GF-D8 (cell line): ENCODE data around the gene RASSF5.

Experiments used
- DNase-seq: peaks from one replicate; lab custom pipeline; 2025; lab: John Stamatoyannopoulos, UW

The RASSF5 gene

DNA sequence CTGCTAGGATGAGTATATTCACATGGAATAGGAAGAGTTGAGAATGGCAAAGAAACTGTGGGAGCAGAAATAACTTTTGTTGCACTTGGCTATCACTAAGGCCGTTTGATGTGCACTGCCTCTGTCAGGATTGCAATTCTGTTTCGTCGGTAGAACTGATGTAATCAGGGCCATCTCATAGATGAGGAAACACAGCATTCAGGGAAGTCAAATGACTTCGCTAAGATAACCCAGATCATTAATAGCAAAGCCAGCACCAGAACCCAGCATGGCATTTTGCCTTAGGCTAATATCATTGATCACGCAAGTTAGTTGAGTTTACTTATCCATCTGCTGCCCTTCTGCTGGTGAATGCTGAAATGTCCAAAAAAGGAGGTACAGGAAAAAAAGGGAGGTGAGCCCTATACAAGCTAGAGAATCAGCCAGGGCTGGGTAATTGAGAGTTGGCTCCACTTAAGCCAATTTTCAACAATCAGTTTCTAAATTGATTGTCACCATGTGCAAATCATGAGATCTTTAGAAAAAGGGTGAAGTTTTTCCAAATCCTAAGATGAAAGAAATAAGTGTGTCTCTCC is 7.6 kb downstream of the RASSF5 start:
- DNase-seq = no peak

DNA sequence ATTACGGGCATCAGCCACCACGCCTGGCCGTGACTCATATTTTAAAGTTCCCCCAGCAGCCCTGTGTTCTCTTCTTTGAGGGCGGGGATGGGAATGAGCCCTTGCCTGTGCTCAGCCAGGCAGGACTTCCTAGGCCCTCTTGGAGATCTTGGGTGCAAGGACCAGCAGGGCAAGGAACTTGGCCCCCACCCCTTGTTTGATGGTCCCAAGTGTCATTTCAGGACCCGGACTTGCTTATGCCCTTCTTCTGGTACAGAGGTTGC is 9.3 kb downstream of the RASSF5 start:
- no peak for DNase-seq

DNA sequence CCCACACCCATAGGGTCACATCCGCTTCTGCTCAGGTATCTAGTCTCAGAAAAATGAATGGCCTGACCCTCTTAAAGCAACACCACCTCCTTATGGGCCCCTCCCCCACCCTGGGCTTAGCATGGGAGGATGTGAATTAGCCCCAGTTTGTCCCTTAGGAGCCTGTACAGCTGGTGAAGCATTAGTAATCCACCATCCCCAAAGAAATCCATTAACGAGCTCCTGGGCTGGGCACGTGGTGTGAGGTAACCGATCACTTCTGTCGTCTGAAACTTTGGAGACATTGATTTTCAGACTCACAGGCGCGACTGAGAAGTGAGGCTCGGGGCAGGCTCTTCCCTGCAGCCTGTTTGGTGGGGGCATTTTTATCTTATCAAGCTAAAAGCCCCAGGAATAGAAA is 10.5 kb downstream of the RASSF5 start:
- no peak for DNase-seq

- DNase-seq = no peak
Measured at GRCh38 chr1:206518206-206518605, 10.9 kb downstream of the RASSF5 start.

DNA sequence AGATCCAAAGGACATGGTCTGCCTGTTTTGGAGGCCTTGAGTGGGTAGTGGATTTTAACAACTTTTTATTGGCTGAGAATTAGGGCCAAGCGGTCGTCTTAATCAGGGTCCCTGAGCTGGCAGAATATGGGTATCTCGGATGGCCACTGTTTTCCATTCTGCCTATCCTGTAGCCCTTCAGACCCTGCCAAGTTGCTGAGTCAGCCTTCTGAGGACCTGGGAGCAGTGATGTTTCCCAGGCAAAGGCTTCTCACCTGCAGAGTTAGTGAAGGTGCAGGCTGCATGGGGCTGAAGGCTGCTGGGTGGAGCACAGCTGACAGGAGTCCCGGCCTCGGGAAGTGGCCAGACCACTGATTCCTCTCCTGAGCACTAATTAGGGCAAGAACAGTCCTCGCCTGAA is 11.4 kb downstream of the RASSF5 start:
- DNase-seq = no peak

DNA sequence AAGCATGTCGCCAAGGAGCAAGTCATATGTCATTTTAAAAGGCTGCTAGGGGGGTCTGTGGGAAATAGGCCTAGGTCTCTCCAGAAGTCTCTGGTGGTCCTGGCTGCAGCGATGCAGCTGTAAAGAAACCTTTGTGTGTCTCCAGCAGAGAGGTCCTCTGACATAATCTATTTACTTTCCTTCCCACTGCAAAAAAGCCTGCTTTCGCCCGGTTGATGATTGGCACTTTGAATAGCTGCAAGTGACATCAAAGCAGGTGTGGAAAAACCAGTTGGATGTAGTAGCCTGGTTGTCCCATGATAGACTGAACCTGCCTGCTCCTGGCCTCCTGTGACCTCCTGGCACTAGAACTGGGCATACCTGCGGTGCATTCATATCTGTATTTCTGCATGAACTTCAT is 13.8 kb downstream of the RASSF5 start:
- DNase-seq = no peak

GRCh38 chr1:206521694-206522402 is 14.5 kb downstream of the RASSF5 start:
- no peak for DNase-seq

DNA sequence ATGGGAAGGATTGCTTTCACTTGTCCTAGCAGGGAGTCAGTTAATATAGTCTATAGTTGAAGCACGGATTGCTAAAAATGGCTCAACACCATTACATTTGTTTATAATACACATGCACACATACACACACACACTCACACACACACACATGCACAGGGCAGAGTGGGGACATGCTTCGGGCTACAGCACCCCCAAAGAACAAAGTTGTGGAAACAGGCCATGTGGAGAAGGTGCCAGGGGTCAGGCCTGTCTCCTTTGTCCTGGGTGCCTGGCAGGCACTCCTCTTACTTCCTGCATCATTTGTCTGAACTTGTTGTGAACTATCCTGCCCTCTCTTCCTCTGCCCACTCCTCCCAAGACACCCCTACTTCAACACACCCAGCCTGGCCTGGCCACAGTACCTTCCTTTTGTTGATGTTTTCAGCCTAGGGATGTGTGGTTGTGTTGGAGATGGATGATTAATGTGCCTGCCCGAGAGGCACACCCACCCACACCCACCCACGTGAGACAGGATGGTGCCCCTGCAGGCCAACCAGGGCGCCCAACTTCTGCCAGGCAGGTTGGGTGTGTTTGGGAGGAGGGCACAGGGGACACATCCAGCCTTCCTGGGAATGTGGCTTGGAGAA is 17.5 kb downstream of the RASSF5 start:
- DNase-seq = no peak

DNA sequence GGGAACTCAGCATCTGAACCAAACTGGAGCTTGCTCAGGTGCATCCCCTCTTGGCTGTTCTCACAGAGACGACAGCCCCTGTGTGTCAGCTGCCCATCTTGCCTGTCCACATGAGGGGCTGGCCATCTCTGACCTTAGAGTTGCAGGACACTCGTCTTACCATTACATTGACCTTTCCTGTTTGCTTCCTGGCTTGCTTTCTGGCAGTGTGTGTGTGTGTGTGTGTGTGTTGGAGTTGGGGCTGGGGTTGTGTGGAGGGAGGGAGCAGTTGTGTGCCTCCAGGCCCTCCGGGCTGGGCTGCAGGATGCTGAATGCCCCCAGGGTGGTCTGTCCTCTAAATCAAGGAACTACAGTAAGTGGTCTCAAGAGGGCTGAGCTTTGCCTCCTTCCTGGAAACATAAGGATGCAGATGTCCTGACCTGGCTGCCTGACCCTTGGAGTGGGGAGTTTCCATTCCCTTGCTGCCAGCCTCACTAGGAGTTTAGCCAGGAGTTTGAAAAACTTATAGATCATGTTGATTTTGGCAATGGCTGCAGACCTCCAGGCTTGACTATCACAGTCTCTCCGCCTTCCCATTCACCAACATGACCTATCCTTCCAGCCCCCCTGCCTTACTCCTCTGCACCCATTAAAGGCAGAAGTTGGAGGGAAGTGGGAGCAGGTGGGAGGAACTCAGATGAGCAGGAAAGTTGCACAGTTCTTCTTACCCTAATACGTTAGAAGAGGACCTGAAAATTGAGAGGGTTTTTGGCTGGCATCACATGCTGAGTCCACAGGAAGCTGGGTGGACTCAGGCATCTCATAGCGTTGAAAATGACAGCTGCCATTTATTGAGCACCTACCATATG is 19.0 kb downstream of the RASSF5 start:
- no peak for DNase-seq

DNA sequence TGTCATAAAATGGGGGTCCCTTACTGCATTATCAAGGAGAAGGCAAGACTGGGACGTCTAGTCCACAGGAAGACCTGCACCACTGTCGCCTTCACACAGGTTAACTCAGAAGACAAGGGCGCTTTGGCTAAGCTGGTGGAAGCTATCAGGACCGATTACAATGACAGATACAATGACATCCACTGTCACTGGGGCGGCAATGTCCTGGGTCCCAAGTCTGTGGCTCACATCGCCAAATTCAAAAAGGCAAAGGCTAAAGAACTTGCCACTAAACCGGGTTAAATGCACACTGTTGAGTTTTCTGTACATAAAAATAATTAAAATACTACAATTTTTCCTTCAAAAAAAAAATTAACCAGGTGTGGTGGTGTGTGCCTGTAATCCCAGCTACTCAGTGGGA is 22.1 kb downstream of the RASSF5 start:
- DNase-seq = no peak

DNA sequence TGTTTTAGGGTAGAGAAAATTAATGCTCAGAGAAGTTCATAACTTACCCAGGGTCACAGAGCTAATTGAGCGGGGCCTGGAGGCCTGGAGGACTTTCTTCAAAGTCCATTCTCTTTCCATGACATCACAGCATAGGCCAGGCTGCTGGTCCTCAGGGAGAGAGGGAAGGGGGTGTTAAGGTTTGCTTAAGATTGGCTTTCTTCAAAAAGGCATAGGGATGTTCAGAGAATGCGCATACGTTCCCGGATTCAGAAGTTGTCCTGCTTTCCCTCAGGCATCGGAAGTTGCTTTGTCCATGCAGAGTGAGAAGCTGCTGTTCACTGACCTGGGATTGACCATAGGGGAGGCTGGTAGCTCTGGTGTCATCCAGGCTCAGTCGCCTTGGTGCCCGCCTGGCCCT is 25.0 kb downstream of the RASSF5 start:
- DNase-seq = no peak

- DNase-seq = no peak
Measured at GRCh38 chr1:206534552-206534951, 27.2 kb downstream of the RASSF5 start.

- DNase-seq = no peak
Measured at GRCh38 chr1:206535853-206536188, 28.5 kb downstream of the RASSF5 start.

GRCh38 chr1:206537141-206537540 is 29.8 kb downstream of the RASSF5 start:
- no peak for DNase-seq

DNA sequence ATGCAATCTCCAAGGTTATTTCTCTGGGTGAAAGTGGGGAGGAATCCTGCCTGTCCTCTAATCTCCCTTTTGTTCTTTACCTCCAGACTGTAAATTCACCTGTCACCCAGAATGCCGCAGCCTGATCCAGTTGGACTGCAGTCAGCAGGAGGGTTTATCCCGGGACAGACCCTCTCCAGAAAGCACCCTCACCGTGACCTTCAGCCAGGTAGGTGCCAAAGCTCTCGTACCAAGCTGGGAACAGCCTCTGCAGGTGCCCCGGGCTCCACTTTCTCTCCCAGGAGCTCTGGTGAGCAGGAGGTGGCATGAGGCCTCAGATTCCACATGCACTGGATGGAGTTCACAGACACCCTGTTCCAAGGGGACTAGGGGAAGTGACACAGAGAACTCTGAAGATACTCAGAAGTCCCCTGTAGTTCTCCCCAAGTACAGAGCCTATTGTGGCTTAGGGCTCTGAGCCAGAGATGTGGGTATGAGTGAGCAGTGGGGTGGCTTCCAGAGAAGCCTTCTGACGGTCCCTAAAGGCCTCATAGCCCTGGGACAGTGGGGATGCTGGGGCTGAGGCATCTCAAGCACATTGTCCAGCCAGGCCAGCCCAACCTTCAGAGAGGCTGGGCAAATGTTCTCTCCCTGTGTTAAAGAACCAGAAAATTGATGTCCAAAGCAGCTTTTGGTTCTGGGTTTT is 30.9 kb downstream of the RASSF5 start:
- DNase-seq = no peak

- no peak for DNase-seq
Measured at GRCh38 chr1:206538901-206539640, 31.7 kb downstream of the RASSF5 start.

DNA sequence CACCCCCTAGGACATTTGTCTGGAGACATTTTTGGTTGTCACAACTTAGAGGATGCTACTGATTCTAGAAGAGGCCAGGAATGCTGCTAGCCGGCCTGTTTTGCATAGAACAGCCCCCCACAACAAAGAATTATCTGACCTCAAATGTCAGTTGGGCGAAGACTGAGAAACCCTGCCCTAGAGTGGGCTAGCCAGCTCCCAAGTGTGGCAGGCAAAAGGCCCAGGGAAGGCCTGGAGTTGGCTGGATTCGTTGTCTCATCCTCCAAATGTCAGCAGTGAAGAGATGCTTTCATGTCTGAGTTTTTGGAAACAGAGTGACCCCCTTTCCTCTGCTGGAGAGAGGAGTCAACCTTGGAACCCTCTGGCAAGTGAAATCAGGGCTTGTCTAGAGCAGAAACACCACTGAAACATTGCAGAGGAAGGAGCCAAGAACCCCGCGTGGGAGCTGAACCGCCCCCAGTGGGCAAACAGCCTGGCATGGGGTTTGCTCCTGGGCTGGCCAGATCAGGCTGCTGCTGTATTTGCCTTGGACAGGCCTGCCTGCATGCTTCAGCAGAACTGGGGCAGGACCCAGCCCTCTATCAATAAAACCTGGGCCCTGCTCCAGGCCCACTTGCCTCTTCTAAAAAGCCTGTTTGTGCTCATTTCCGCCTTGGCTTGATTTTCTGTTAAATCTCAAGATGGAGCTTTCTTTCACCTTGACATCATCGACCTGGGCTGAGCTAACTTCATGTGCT is 32.9 kb downstream of the RASSF5 start:
- no peak for DNase-seq

- no peak for DNase-seq
Measured at GRCh38 chr1:206541236-206541833, 34.0 kb downstream of the RASSF5 start.

DNA sequence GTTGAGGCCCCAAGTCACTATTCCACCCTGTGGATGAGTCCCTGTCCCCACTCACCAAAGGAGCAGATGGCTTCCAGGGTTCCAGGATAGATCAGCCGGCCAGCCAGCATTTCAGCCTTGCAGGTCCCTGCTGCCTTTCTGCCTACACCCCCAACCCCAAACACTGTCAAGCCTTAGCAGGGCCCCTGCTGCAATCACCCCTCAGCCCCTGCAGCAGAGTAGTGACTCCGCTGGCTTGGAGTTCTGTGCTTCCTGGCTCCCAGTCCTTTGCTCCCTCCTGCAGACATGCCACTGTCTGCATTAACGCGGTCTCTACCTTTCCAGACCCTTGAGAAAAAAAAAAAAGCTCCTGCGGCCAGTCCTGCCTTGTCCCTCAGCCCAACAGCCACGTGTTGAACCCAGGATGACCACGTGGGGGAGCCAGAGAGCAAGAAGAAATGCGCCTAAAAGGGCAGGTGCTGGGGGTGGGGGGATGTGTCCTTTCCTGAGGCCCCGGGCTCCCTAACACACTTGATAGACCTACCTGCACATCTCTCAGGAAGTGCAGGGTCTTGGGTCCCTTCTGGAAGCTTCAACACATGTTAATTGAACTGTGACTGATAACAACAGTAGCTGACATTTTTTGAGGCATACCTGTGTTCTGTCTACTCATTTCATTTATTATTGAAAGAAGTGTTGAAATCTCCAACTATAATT is 37.4 kb downstream of the RASSF5 start:
- DNase-seq = no peak

- no peak for DNase-seq
Measured at GRCh38 chr1:206545351-206545750, 38.0 kb downstream of the RASSF5 start.
